EH (cell line): ENCODE measurements around the gene KRT16.
"Not testable (repeated sequence)": the region's sequence is repeated elsewhere in the genome, so short reads cannot be mapped to it uniquely, and the experiment has no call there.

ENCODE experiments used
- DNase-seq: peaks from one replicate; pipeline ENCODE4 v3.0.0-alpha.2; 2015; ENCODE audit warnings: low read depth

KRT16 gene

DNA sequence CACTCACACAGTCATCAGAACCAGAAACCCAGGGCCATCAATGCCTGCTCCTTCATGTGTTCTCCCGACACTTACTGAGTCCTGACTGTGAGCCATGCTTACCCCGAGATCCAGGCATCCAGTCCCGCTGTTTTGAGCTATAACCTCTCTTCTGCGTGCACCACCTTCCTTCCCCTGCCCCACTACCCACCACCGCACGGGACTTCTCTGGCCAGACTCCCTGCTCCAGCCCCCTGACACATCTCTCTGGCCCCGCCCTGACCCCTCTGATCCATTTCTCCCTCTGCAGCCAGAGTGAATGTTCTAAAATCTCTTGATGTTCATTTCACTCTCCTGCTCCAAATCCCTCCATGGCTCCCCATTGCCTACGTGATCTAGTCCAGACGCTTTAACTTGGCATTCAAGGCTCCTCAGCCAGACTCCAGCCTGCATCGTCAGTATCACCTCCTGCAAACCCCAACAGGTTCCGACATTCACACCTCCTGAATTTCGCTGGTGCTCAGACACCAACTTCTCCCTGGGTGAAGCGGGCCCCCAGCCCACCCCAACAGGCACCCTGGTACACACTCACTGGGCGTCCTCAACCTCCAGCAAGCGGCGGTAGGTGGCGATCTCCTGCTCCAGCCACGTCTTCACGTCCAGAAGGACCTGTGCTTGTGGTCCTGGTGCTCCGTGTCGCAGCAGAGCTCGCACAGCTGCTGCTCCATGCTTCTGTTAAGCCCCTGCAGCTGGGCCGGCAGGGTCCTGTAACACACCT is 14.9 kb upstream of the KRT16 start:
- DNase-seq: no peak

DNA sequence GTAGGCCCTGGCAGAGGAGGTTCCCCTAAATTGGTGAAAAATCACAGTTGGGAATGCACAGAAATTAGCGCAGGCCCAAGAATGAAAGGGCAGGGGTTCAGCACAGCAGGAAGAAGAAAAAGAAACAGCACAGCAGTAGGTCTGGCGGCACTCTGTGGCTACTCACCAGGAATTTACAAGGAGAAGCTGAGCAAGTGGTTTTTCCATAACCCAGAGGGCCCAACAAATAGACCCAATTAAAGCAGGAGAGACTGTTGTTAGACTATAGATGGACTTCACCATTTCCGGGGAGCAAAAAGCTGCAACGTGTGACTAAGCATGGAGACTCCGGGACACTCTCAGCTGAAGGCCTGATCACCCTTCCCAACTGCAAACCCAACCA is 14.3 kb upstream of the KRT16 start:
- peak; percentile 62 for DNase-seq

- not testable (repeated sequence) for DNase-seq
Observed at GRCh38 chr17:41626028-41626913, 13.7 kb upstream of the KRT16 start.

DNA sequence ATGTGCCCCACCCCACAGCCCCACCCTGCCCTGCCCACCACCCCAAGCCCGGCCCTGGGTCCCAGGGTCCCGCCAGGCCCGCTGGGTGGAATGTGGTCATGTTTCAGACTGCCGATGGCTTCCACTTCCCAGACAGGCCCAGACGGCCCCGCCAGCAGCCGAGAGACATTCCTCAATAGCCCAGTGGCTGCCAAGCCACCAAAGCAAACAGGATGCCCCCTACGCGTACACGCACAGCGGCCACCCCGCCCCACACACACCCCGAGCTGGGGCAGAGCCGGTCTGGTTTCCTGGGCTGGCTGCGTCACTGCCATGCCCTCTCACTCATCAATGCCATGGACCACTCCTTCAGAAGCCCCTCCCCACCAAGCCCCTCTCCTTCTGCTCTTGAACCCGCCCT is 13.0 kb upstream of the KRT16 start:
- DNase-seq: no peak

GRCh38 chr17:41624208-41625101 is 11.9 kb upstream of the KRT16 start, which contains the start of gene KRT17:
Gene KRT17 (minus strand): TSS chr17:41624575. CDS start chr17:41624509, 66 bp downstream.
- peak; percentile 48 for DNase-seq

GRCh38 chr17:41623184-41623861 is 10.8 kb upstream of the KRT16 start:
- peak; percentile 61 for DNase-seq

GRCh38 chr17:41622340-41623183 is 10.0 kb upstream of the KRT16 start:
- not testable (repeated sequence) for DNase-seq

GRCh38 chr17:41621916-41622315 is 9.3 kb upstream of the KRT16 start:
- DNase-seq: no peak

- DNase-seq: not testable (repeated sequence)
Observed at GRCh38 chr17:41621435-41621817, 8.9 kb upstream of the KRT16 start.

DNA sequence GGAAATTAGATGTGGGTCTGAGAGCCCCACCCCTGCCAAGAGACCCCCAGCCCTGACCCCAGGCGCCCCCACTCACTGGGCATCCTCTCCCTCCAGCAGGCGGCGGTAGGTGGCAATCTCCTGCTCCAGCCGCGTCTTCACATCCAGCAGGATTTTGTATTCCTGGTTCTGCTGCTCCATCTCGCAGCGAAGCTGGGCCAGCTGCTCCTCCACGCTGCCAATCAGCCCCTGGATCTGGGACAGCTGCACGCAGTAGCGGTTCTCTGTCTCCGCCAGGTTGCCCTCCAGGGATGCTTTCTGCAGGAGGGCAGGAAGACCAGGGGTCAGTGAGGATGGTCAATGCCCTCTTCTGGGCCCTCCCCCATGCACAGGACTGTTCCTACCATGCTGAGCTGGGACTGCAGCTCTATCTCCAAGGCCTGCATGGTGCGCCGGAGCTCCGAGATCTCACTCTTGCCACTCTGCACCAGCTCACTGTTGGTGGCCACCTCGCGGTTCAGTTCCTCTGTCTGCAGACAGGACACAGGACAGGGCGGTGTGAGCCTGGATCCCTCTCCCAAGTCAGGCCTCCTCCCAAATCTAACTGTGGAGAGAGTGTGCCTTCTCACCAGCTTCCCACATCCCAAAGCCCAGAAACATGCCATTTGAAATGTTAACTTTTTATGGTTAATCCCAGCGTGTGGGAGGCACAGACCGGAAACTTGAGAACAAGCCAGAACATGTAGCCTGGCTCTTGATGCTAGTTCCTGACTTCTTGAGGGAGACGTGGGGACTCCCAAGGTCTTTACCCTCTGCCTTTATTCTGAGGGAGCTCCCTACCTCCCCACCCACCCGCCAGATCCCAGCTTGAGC is 8.2 kb upstream of the KRT16 start:
- DNase-seq: peak; percentile 67

DNA sequence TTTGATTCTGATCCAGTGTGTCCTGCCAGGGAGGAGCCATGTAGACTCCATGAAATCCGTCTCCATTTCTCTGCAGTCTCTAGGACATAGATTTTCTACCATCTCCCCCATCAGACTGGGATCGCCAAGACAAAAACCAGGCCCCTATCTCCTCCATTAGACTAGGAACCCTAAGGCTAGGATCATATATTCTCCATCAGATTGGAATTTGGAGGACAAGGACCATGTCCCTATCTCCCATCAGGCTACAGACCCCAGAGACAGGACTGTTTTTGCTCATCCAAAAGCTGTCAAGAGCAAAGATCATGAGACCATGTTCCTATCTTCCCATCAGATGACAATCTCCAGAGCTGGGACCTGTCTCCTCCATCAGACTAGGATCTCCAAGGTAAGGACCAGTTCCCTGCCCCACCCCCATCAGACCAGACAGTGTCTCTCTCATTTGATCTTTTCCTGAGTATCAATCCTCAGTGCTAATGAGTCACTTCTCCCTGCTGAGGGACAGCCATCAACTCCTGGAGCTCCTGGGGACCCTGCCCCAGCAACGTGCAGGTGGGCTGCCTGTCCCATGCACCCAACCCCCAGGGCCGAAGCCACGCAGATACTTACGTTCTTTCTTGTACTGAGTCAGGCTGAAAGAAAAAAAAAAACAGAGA is 7.5 kb upstream of the KRT16 start:
- DNase-seq: not testable (repeated sequence)

DNA sequence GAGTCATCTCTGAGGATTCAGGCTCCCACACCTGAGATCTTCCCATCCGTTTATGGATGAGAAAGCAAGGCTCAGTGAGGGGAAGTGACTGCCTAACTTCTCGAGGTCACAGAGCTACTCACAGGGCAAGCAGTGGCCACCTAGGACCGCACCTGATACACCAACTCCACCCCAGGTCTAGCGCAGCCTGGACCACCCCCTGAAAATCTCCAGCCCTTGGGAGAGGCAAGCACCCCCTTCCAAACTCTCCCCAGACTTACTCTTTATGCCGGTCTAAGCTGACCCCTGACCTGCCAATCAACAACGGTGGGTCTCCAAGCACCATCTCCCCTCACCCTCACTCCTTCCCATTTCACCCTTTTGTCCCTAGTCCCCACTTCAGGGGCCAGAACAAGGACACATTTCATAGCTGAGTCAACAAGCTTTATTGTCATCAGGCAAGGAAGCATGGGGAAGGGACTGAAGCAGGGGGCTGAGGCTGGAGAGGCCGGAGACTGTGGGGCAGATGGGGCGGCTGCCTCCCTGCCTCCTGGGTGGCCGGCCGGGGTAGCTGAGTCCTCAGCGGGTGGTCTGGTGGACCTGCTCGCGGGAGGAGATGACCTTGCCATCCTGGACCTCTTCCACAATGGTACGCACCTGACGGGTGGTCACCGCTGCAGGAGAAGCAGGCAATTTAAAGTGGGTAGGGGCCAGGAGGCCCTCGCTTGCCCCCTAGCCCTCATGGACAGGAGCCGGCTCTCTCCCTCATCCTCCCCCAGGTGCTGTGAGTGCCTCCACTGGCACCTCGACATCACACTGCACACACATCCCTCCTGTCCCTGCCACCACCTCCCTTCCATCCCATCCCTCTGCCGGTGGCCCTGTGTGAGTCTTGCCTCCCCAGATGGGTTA is 6.7 kb upstream of the KRT16 start:
- DNase-seq: no peak

DNA sequence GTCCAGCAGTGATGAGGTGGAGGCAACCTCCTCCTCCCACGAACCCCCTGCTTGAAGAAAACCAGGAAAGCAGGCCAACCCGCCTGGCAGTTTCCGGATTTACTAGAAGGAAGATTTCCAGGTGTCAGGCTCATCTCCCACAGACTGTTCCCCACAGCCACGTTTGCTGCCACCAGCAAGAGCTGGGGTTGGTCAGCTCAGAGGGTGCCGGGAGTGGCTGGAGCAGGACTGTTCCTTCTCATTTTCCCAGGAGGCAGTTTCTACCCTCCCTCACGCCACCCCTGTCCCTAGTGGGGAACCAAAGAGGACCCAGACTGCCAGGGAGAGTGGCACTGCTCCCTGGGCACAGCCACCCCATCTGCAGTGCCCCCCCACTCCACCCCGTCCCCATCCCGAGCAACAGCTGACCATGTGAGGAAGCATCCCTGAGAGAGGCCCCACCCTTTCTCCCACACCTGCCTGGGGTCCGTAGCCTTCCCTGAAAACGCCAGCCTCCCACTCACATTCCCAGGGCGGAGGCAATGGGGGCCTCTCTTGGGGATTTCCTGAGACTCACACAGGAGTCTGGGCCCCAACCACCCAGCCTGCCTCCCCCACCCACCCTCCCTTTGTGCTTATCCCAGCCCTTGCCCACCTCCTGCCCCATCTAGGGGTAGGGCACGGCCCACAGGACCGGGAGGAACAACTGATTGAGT is 5.9 kb upstream of the KRT16 start:
- DNase-seq: no peak

DNA sequence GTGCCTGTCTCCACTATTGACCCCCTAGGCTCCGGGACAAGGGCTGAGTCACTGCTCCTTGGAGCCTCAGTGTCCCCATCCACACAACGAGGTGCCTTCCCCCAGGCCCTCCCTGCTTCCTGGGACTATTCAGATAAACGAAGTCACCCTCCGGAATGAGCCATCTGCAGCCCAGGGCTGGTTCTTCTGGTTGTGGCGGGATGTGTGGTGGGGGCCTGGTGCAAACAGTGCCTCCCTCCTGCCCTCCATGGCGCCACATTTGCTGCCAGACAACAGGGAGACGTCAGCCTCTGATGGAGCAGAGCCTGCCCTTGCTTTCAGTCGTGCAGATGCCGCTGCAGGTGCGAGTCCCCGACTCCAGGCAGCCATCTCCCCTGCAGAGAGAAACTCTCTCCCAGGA is 5.1 kb upstream of the KRT16 start:
- DNase-seq: no peak

GRCh38 chr17:41617136-41617535 is 4.6 kb upstream of the KRT16 start:
- no peak for DNase-seq

DNA sequence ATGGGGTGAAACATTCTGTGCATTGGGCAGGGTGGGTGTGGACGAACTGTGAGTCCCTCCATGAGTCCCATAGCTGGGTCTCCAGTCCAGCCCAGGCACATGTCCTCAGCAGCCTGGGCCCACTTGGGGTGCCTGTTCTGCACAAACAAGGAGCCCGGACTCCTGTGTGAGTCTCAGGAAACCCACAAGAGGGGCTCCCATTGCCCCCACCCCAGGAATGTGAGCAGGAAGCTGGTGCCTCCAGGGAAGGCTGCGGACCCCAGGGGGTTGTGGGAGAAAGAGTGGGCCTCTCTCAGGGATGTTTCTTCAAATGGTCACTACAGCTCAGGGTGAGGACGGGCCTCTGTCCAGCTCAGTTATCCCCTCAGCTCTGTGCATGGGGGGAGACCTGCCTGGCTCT is 3.9 kb upstream of the KRT16 start:
- not testable (repeated sequence) for DNase-seq

DNA sequence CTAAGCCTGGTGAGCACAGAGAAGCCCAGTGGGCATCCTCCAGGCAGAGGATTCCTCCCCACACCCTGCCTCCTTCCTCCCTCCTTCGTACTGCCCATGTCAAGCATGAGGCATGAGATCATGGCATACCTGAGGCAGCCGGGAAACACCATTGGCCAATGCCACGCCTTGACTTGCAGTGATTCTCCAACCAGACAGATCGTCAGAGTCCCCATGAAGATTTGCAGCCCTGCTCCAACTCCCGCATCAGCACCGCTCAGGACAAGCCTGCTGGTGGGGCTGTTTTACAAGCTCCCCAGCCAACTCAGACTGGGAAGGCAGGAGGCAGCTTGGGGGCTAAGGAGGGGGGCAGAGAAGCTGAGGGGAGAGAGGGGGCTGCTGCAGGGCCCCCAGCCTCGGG is 2.9 kb upstream of the KRT16 start:
- DNase-seq: peak; percentile 18
